DMS53 (cell line): ENCODE measurements around the gene TMCC1.
"Not testable (repeated sequence)": the region's sequence is repeated elsewhere in the genome, so short reads cannot be mapped to it uniquely, and the experiment has no call there.

Source experiments
- DNase-seq: peaks from one replicate; lab custom pipeline; 2025; lab: John Stamatoyannopoulos, UW

TMCC1 gene

GRCh38 chr3:129648391-129648790 is 245.1 kb downstream of the TMCC1 start:
- no peak for DNase-seq

- DNase-seq = no peak
Observed at GRCh38 chr3:129645286-129645685, 248.2 kb downstream of the TMCC1 start.

- DNase-seq = peak; percentile 40
Observed at GRCh38 chr3:129644836-129645235, 248.7 kb downstream of the TMCC1 start.

- DNase-seq = not testable (repeated sequence)
Observed at GRCh38 chr3:129641567-129642260, 251.8 kb downstream of the TMCC1 start.

- DNase-seq = not testable (repeated sequence)
Observed at GRCh38 chr3:129640985-129641384, 252.5 kb downstream of the TMCC1 start.

GRCh38 chr3:129638481-129638880 is 255.0 kb downstream of the TMCC1 start:
- DNase-seq = no peak

GRCh38 chr3:129636082-129636481 is 257.4 kb downstream of the TMCC1 start:
- DNase-seq = no peak

- DNase-seq = no peak
Observed at GRCh38 chr3:129635656-129636055, 257.9 kb downstream of the TMCC1 start.

- DNase-seq = no peak
Observed at GRCh38 chr3:129633751-129634481, 259.6 kb downstream of the TMCC1 start.

- DNase-seq = no peak
Observed at GRCh38 chr3:129632977-129633376, 260.5 kb downstream of the TMCC1 start.

GRCh38 chr3:129632556-129632955 is 261.0 kb downstream of the TMCC1 start:
- no peak for DNase-seq

GRCh38 chr3:129632056-129632455 is 261.5 kb downstream of the TMCC1 start:
- no peak for DNase-seq

- no peak for DNase-seq
Observed at GRCh38 chr3:129629011-129629410, 264.5 kb downstream of the TMCC1 start.

GRCh38 chr3:129628169-129628522 is 265.4 kb downstream of the TMCC1 start:
- DNase-seq = no peak

GRCh38 chr3:129627350-129628168 is 266.0 kb downstream of the TMCC1 start:
- DNase-seq = peak; percentile 89

GRCh38 chr3:129626744-129627349 is 266.7 kb downstream of the TMCC1 start:
- peak; percentile 95 for DNase-seq

GRCh38 chr3:129625072-129625874 is 268.2 kb downstream of the TMCC1 start:
- peak; percentile 46 for DNase-seq

- DNase-seq = no peak
Observed at GRCh38 chr3:129624347-129625071, 269.0 kb downstream of the TMCC1 start.

- DNase-seq = peak; percentile 79
Observed at GRCh38 chr3:129623447-129624118, 269.9 kb downstream of the TMCC1 start.

GRCh38 chr3:129622933-129623332 is 270.6 kb downstream of the TMCC1 start:
- DNase-seq = no peak
